ENCODE results near the gene CDKAL1.

GRCh38 chr6:20800653-20801052, 266.4 kb downstream of the CDKAL1 start:
- TF ChIP-seq CTCF (IDR thresholded peaks at IDR 0.05) (no peak), POLR2AphosphoS5 (IDR thresholded peaks at IDR 0.05) (no peak)

All from prostate gland (tissue), 2 donors.